ENCODE measurements around the gene DCP2. TPM values are rescaled to one million over a fixed set of nuclear protein-coding genes. Genes with fewer than 3 reads are reported as not detected.

The DCP2 gene
- total RNA-seq, 1 experiment from 2014 or later = 91.3 TPM

DNA sequence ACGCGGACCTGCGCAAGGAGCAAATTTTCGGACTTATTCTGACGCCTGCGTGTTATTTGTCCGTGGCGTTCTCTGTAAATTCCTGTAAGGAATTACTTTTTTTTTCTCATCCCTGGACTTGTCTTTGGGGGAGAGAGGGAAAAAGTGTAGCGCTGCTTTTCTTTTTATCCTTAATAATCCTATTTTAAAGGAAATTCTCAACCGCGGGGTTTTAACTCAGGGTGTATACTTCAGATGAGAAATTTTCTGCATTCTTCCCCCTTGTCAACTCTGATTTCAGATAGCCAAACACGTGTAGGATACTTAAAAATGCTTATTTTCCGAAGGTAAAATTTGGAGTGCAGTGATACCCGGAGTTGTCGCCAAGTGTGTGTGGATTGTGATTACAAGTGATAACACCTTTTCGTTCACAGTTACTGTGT, 853 bp downstream of the DCP2 start:
- Histone ChIP-seq H3K9me3 (replicated peaks) (no peaks in the 10 kb centered on the region), H3K27ac (peak overlapping the region; percentile 66), H3K4me1 (peaks cover 6% of the 10 kb centered on the region; the same call in 1 of the 2 replicates), H3K4me3 (peak overlapping the region; percentile 74), H3K36me3 (peaks cover 6% of the 10 kb centered on the region), H3K27me3 (no peaks in the 10 kb centered on the region)
- no peak for DNase-seq

DNA sequence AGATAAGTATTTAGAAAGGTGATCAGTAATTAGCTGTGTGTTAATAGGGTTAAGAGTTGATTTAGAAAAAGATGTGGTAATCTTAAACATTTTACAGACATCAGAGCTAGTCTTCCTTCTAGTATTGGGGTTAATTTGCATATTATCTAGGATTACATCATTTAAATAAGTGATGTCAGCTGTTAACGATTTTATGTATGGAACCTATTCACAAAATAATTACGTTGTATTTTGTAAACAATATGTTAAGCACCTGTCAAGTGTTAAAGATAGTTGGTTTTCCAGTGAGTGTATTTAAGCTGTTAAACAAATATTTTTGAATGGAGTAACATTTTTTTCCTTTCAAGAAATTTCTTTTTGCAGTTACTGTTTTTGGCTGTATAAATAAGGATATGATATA, 2.2 kb downstream of the DCP2 start:
- H3K27me3 ChIP-seq = no peaks in the 10 kb centered on the region
- no peak overlapping the region for H3K27ac ChIP-seq
- peaks cover 11% of the 10 kb centered on the region for H3K4me1 ChIP-seq
- no peak overlapping the region for H3K4me3 ChIP-seq
- DNase-seq = no peak
- H3K36me3 ChIP-seq = peaks cover 14% of the 10 kb centered on the region
- H3K9me3 ChIP-seq (replicated peaks) = no peaks in the 10 kb centered on the region

DNA sequence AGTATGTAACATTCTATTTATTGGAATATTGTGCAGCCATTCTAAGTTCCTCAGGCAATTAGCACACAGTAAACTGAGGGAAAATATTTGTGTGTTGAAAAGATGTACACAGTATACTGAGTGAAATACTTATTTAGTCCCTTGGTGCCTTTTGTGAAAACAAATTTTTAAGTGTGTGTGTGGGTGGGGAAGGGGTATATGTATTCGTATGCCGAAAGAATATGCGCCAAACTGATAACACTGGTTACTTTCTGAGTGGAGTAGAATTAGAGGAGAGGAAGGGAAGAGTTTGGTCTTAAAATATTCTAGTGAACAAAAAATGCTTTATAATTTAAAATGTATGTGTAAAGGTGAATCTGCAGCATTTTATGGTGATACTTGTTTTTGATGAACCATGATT, 3.1 kb downstream of the DCP2 start:
- peaks cover 13% of the 10 kb centered on the region for H3K4me1 ChIP-seq
- H3K4me3 ChIP-seq = no peak overlapping the region
- H3K36me3 ChIP-seq = peaks cover 15% of the 10 kb centered on the region
- no peak for DNase-seq
- no peaks in the 10 kb centered on the region for H3K9me3 ChIP-seq (replicated peaks)
- H3K27ac ChIP-seq = no peak overlapping the region
- no peaks in the 10 kb centered on the region for H3K27me3 ChIP-seq

DNA sequence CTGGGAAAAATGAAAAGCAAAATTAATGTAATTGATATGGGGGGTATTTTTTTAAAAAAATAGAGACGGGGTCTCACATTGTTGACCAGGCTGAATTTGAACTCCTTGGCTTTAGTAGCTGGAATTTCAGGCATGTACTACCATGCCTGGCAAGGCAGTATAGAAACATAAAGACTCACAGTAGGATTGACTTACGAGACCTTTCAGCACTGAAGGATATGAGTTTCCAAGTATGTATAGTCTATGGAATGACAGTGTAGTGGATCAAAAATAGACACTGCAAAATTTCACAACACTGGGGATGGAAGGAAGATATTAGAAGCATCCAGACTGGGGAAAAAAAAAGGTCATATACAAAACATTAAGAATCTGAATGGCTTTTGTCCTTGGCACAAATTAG, 6.8 kb downstream of the DCP2 start:
- H3K9me3 ChIP-seq (replicated peaks) = no peaks in the 10 kb centered on the region
- DNase-seq = no peak
- H3K36me3 ChIP-seq = peaks cover 17% of the 10 kb centered on the region
- H3K27ac ChIP-seq = no peak overlapping the region
- H3K27me3 ChIP-seq = no peaks in the 10 kb centered on the region
- H3K4me3 ChIP-seq = no peak overlapping the region
- H3K4me1 ChIP-seq = peaks cover 7% of the 10 kb centered on the region

DNA sequence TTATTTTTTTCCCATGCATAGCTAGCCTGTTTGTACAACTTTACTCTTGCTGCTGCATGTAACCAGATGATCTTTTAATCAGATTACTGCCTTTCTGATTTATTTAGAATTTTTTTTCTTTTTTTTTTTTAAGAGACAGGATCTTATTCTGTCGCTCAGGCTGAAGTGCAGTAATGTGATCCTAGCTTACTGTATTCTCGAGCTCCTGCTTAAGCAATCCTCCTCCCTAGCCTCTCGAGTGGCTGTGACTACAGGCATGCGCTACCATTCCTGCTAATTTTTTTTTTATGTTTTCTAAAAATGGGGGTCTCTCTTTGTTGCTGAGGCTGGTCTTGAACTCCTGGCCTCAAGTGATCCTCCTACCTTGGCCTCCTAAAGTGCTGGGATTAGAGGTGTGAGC, 9.6 kb downstream of the DCP2 start:
- DNase-seq = no peak
- Histone ChIP-seq H3K27ac (no peak overlapping the region), H3K36me3 (peaks cover 22% of the 10 kb centered on the region), H3K4me3 (no peak overlapping the region), H3K4me1 (peaks cover 7% of the 10 kb centered on the region), H3K27me3 (no peaks in the 10 kb centered on the region), H3K9me3 (replicated peaks) (no peaks in the 10 kb centered on the region)

DNA sequence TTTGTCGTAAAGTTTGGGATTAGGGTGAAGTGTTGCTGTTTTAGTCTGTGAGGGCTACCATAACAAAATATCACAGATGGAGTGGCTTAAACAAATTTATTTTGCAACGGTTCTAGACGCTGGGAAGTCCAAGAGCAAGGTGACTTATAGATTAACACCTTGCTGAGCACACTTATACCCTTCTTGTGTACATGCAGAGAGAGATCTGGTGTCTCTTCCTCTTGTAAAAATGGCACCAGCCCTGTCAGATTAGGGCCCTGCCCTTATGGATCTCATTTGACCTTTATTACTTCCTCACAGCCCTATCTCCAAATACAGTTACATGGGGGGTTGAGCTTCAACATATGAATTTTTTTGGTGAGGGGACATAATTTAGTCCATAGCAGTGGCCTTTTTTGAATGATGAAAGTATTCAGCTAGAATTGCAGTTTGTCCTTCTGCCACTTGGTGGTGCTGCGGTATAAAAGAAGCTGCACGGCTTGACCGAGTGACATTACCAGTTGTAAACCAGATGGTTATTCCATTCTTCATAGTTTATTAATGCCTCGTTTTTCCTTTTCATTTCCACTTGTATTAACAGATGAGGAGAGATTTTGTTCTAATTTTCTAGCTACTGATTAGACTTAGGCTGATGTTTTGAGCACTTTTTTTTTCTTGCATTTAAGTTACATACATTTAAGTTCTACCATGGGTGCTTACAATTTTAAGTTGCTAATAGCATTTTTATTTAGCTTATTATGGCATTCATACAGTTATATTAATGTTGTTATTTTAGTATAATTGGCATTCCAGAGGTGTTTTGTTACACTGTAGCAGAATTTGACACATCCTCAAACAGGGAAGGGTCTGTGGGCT, 19.4 kb downstream of the DCP2 start:
- peak; percentile 55 to 86 for DNase-seq
- no peak overlapping the region for H3K4me3 ChIP-seq
- peaks cover 31% of the 10 kb centered on the region for H3K36me3 ChIP-seq

DNA sequence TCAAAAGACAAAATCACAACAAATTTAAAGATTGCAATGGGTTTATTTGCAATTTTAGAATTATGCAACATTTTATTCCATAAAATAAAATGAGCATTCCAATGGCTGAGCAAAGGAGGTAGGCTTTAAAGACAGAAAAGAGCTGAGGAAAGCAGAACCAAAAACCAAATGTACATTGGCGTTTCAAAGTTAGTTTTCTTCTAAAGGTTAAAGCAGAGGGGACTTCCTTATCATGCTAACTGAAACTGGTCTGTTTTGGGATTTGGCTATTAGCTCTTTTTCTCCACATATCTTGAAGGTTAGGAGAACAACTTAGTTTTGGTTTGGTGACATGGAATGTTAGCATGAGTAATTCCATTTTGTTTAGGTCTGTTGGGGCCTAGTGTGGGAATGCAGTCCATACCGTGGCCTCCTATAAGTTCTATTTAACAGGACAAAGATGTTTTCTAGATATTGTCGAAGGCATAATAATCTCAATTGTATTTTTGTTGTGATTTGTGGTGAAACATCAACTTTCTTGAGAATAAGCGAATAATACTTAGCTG, 20.3 kb downstream of the DCP2 start:
- H3K36me3 ChIP-seq = peaks cover 40% of the 10 kb centered on the region

More for the DNA sequence above, 19.4 kb downstream of the DCP2 start:
- peaks cover 3% of the 10 kb centered on the region; the same call in 1 of the 2 replicates for H3K4me1 ChIP-seq
- no peaks in the 10 kb centered on the region for H3K9me3 ChIP-seq (replicated peaks)
- no peak overlapping the region for H3K27ac ChIP-seq
- H3K27me3 ChIP-seq = no peaks in the 10 kb centered on the region

DNA sequence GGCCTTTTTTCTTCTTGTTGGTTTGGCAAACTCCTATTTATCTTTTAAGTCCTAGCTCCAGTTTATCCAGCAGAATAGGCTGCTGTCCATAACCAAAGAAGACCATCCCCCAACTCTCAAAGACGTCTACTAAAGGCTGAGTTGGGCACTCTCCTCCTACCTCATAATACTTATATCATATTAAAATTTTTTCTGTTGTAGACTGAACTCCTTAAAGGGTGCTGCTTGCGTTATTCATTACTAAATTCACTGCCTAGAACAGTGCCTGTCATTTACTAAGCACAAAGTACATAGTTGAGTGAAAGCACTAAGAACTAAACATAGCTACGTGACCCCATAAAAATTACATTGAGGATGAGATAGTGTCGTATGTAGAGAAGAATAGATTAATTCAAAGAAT, 21.7 kb downstream of the DCP2 start:
- Histone ChIP-seq H3K27me3 (no peaks in the 10 kb centered on the region), H3K4me1 (peaks cover 3% of the 10 kb centered on the region; the same call in 1 of the 2 replicates), H3K36me3 (peaks cover 47% of the 10 kb centered on the region)

More for the DNA sequence above, 20.3 kb downstream of the DCP2 start:
- peaks cover 3% of the 10 kb centered on the region; the same call in 1 of the 2 replicates for H3K4me1 ChIP-seq
- no peak overlapping the region for H3K27ac ChIP-seq
- no peak overlapping the region for H3K4me3 ChIP-seq
- DNase-seq = no peak
- no peaks in the 10 kb centered on the region for H3K27me3 ChIP-seq
- H3K9me3 ChIP-seq (replicated peaks) = no peaks in the 10 kb centered on the region

DNA sequence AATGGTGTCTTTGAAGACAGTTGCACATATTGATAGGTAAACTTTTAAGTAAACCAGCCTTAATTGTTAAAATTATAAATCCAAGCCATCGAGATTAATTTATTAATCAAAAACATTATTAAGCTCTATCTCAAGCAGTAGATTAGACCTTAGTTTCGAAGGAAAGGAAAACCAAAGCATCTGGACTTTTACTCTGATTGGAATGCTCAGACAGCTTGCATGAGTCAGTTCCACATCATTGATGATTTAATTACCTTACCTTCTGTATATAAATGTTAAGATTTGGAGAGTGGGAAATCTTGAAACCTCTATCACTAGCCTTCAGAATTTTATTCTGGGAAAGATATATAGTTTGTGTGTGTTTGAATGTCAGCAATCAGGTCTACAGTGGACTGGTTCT, 23.9 kb downstream of the DCP2 start:
- no peak for DNase-seq
- no peaks in the 10 kb centered on the region for H3K27me3 ChIP-seq
- no peak overlapping the region for H3K27ac ChIP-seq
- H3K4me1 ChIP-seq = peaks cover 3% of the 10 kb centered on the region; the same call in 1 of the 2 replicates
- no peak overlapping the region for H3K4me3 ChIP-seq
- no peaks in the 10 kb centered on the region for H3K9me3 ChIP-seq (replicated peaks)
- H3K36me3 ChIP-seq = peaks cover 57% of the 10 kb centered on the region

More for the DNA sequence above, 21.7 kb downstream of the DCP2 start:
- Histone ChIP-seq H3K9me3 (replicated peaks) (no peaks in the 10 kb centered on the region), H3K27ac (no peak overlapping the region), H3K4me3 (no peak overlapping the region)
- DNase-seq = no peak

DNA sequence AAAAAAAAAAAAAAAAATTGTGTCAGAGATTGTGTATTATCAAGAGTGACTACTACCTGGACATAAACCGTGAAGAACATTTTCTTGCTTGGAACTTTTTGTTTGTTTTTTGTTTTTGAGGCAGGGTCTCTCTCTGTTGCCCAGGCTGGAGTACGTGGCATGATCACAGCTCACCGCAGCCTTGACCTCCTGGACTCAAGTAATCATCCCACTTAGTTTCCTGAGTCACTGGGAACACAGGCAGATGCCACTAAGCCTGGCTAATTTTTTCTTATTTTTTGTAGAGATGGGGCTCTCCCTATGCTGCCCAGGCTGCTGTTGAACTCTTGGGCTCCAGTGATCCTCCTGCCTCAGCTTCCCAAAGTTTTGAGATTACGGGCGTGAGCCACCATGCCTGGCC, 25.8 kb downstream of the DCP2 start:
- H3K9me3 ChIP-seq (replicated peaks) = no peaks in the 10 kb centered on the region
- DNase-seq = no peak
- H3K27ac ChIP-seq = no peak overlapping the region
- H3K4me3 ChIP-seq = no peak overlapping the region
- no peaks in the 10 kb centered on the region for H3K27me3 ChIP-seq
- peaks cover 66% of the 10 kb centered on the region for H3K36me3 ChIP-seq
- no peaks in the 10 kb centered on the region for H3K4me1 ChIP-seq

DNA sequence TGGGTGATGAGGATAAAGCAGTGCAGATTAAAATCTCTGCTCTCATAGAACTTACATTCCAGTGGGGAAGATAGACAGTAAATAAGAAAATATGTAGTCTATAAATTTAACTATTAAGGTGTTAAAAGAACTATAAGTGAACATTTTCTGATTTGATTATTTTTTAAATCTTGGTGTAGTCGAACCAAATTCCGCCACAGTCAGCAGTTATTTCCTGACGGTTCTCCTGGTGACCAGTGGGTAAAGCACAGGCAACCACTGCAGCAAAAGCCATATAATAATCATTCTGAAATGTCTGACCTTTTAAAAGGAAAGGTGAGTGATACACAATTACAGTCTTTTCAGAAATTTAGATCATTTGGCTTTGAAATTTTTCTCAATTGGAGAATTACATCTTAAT, 27.2 kb downstream of the DCP2 start:
- Histone ChIP-seq H3K27ac (no peak overlapping the region), H3K27me3 (no peaks in the 10 kb centered on the region), H3K4me1 (no peaks in the 10 kb centered on the region), H3K9me3 (replicated peaks) (no peaks in the 10 kb centered on the region), H3K36me3 (peaks cover 60% of the 10 kb centered on the region), H3K4me3 (no peak overlapping the region)
- DNase-seq = no peak

DNA sequence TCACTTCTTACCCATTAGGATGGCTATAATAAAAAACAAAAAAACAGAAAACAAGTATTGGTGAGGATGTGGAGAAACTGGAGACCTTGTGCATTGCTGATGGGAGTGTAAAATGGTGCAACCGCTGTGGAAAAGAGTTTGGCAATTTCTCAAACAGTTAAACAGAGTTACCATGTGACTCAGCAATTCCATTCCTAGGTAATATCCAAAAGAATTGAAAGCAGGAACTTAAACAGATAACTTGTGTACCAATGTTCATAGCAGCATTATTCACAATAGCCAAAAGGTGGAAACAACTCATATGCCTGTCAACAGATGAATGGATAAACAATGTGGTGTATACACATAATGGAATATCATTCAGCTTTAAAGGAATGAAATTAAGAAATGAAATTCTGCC, 28.9 kb downstream of the DCP2 start:
- peaks cover 63% of the 10 kb centered on the region for H3K36me3 ChIP-seq
- H3K27me3 ChIP-seq = no peaks in the 10 kb centered on the region
- DNase-seq = no peak
- no peak overlapping the region for H3K4me3 ChIP-seq
- H3K27ac ChIP-seq = no peak overlapping the region
- no peaks in the 10 kb centered on the region for H3K9me3 ChIP-seq (replicated peaks)
- H3K4me1 ChIP-seq = no peaks in the 10 kb centered on the region

DNA sequence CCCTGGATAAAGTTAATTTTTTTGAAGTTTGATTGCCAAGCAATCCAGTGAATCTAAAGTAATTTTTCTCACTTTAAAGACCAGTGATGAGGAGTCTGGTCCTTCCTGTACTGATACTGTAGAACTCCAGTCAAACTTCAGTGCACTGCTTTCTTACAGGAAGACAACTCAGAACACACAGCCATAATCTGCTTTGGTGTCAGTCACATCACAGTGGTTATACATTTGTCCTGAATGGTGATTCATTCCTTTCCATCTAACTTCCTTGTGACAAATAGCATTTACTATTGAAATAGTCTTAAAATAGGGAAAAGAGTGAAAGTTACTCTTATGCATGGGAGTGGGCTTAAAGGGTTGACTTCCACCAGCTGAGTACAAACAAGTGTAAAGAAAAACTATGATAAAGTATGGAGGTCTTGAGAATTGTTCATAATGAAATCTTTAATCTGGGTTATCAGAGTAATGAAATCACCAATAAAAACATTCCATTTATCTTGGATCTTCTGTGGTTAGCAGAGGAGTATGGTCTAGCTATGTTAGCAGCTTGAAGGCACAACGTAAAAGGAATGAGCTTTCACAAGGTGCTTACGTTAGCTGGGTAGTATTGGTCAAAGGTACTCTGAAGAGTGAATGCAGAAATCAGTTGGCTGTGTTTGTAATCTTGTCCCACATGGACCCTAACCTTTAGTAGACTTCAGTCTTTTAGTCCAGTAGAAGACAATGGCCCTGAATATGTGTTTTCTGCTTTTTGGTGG, 41.5 kb downstream of the DCP2 start:
- H3K9me3 ChIP-seq (replicated peaks) = no peaks in the 10 kb centered on the region
- no peak overlapping the region for H3K27ac ChIP-seq
- H3K27me3 ChIP-seq = no peaks in the 10 kb centered on the region
- no peak overlapping the region for H3K4me3 ChIP-seq
- no peaks in the 10 kb centered on the region for H3K4me1 ChIP-seq
- peaks cover 51% of the 10 kb centered on the region for H3K36me3 ChIP-seq
- no peak for DNase-seq

DNA sequence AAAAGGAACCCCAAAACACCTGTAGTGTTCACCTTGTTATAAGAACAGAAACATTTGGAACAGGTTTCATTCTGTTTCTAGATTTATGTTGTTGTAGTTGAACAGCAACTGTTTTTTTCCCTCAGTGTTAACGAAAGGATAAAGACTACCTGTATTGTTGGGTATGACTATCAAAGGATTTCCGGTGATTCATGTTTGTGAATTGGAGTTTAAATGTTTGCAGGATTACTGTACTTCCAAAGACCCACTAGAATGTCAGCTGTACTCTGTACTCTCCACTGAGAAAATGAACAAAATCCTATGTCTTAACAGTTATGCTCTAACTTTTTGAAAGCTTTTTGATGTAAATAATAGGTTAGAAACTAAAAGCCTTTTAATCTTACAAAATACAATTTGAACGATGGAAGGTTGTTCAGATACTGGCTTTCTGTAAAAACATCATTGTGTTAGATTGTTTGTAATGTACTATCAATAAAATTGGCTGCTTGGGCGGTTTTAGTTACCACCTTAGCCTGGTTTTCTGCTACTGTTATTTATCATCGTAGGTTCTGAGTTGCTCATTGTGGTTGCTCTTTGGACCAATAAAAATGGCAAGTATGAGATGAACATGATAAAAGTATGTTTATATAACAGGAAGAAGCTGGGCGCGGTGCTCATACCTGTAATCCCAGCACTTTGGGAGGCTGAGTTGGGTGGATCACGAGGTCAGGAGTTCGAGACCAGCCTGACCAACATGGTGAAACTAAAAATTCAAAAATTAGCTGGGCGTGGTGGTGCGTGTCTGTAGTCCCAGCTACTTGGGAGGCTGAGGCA, 44.1 kb downstream of the DCP2 start:
- H3K36me3 ChIP-seq = peaks cover 45% of the 10 kb centered on the region
- H3K9me3 ChIP-seq (replicated peaks) = no peaks in the 10 kb centered on the region
- no peak overlapping the region for H3K27ac ChIP-seq
- H3K4me3 ChIP-seq = no peak overlapping the region
- no peaks in the 10 kb centered on the region for H3K4me1 ChIP-seq
- DNase-seq = no peak
- H3K27me3 ChIP-seq = no peaks in the 10 kb centered on the region
